Inferior parietal cortex (tissue), 1 donor: ENCODE data around the gene HOXA11.

Source experiments
- DNase-seq: peaks from one replicate; pipeline ENCODE4 v3.0.0-alpha.2; 2016; ENCODE audit errors: extremely low spot score

HOXA11 gene

DNA sequence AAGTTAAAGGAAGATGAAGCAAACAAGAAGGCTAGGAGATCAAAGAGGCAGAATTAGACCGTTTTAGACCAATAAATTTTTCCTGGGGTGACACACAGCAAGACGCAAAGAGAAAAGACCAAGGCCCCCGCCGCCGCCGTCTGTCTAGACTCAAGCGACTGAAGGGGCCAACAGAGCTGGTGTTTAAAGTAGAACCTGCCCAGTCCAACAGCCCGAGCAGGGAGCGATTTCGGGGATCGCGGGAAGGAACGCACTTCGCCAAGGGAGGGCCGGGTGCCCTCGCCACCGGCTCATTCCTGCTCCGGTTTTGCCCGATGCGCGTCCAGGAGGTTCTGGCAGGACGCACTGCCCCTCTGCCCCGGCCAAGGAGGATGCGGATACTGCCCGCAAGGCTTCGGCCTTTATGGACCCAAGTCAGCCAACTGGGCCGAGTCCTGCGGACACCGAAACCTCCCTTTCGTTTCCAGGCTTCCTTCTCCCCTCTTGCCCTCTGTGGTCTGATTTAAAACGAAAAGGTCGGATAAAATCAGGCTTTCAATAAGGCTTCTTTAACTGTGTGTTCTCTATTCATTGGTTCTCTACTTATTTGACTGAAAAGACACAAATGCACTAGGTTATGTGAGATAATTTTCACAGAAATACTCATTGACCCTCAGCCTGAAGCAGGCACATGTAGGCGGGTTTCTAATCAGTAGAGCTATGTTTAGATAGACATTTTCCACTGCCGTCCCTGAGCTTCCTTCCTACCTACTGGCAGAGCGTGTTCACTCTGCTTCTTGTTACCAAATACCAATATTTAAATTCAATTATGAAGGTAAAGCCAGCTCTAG lies 26.4 kb downstream of the HOXA11 start:
- no peak for DNase-seq

GRCh38 chr7:27157702-27158431 lies 27.2 kb downstream of the HOXA11 start:
- DNase-seq = no peak

- DNase-seq = no peak
Measured at GRCh38 chr7:27156916-27157701, 27.9 kb downstream of the HOXA11 start.

DNA sequence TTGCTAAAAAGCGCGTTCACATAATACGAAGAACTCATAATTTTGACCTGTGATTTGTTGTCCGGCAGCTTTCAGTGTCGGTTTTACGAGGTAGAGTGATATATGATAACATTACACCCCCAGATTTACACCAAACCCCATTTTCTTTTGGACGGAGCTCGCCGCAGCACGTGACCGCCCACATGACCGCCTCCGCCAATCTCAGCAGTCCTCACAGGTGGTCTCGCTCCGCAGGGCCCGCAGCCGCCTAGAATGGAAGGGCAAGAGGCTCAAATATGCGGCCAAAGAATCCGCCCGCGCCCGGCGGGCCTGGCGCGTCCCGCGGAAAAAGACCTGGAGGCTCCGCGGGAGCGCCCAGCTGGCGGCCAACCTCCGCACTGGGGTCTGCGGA lies 28.5 kb downstream of the HOXA11 start, which contains the start of gene HOXA7:
TSS of gene HOXA7 (minus strand) at position 168 of the 391 bp plus-strand sequence. CDS start at position 38, 130 bp downstream.
- no peak for DNase-seq

GRCh38 chr7:27155816-27156507 lies 29.1 kb downstream of the HOXA11 start:
- no peak for DNase-seq

GRCh38 chr7:27154901-27155815 lies 29.9 kb downstream of the HOXA11 start:
- DNase-seq = no peak

- no peak for DNase-seq
Measured at GRCh38 chr7:27154369-27154768, 30.7 kb downstream of the HOXA11 start.

GRCh38 chr7:27153526-27153925 lies 31.5 kb downstream of the HOXA11 start:
- no peak for DNase-seq

DNA sequence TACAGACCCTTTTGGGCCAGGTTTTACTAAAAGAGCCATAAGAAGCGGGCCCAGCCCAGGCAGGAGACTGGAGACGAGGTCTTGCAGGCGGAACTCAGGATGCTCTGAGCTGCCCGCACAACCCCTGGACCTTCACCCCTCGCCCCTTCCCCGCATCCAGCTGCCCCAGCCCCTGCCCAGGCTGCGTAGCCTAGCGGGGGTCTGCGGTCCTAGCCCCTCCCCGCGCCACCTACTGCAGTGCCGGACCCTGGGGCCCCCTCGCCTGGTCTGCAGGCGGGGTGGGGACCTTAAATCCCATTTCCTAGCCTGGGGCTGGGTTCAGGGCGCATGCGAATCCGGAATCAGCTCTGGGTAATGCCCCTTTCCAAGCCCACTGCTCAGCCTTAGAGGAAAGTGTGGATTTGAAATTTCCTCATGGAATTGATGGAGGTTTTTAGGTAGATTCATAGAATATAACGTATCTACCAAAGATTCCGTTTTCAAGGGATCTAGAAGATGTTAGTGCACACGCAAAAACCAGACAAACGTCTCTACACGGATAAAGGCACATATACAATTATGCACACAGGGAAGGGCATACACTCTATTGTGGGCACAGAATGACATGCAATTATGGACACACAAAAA lies 32.1 kb downstream of the HOXA11 start:
- DNase-seq = no peak

GRCh38 chr7:27151931-27152815 lies 32.9 kb downstream of the HOXA11 start, which contains the start of gene HOXA3:
TSS of gene HOXA3 (minus strand) at chr7:27152583. CDS start at chr7:27110640, 41,943 bp downstream.
- DNase-seq = no peak

- DNase-seq = no peak
Measured at GRCh38 chr7:27151341-27151930, 33.6 kb downstream of the HOXA11 start.

DNA sequence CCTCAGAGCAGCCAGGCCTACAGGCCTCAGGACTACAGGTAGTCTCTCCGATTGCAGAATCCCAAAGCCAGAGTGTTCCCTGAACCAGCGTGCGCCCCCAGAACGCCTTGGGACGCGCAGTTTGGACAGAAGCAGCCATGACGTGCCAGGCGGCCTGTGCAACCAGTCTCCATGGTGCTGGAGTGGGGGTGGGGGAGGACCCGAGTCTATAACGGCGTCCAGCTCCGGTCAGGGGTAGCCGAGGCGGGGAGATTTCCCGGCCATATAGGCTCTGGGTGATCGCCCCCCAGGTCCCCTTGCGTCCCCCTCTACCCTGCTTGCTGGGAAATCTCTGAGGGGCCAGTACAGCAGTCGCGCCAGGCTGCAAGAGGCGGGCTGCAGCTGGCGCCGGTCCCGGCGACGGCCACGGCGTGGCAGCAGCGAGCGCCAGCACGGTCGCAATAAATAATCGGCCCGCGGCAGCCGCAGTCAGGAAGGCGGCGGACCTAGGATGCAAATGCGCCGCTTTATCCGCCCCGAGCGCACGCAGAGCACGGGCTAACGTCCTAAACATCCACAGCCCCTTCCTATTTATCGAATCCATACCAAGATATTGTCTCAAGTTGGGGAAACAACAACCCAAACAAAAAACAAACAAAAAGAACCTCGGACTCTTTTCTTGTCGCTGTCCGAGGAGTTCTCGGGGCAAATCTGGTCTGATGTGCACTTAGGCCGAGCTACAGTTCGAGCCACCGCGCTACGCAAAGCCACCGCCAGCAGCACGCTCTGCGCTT lies 34.3 kb downstream of the HOXA11 start:
- no peak for DNase-seq

GRCh38 chr7:27149842-27150567 lies 35.0 kb downstream of the HOXA11 start:
- no peak for DNase-seq

DNA sequence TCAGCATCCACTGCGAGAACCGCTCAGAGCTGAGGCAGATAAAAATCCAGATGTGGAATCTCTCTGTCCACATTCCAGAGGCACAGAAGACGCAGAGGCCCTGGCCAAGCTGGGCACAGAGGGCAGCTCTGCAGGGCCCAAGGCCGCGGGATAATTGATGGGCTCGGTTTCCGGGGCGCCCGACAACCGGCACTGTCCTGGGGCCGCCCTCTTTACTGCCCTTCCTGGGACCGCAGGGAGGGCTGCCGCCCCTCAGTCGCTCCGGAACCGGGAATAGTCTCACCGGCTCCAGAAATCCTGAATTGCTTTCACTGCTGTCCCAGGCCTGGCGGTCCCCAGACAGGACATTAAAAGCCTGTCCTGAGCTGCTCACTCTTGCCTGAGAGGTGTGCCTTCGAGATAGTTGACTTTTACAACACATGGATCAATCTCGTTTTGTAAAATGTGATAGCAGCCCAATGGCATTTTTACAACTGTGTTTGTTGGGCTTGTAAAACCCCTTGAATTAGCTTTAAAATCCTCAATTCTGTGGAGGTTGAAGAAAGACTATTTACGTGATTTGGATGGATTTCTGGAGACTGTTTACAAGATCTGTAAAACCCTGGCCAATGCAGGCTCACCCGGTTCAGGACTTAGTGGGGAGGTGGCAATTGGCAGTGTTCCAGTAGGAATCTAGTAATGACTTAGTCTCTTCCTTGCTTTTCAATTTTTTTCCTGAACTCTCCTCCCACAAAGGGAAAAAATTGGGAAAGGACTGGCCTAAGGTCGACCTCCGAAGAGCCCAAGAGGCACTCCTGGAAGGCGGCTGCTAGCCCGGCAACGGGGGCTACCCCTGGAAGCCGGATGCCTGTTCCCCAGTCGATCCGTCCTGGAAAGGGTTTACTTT lies 36.0 kb downstream of the HOXA11 start:
- no peak for DNase-seq

DNA sequence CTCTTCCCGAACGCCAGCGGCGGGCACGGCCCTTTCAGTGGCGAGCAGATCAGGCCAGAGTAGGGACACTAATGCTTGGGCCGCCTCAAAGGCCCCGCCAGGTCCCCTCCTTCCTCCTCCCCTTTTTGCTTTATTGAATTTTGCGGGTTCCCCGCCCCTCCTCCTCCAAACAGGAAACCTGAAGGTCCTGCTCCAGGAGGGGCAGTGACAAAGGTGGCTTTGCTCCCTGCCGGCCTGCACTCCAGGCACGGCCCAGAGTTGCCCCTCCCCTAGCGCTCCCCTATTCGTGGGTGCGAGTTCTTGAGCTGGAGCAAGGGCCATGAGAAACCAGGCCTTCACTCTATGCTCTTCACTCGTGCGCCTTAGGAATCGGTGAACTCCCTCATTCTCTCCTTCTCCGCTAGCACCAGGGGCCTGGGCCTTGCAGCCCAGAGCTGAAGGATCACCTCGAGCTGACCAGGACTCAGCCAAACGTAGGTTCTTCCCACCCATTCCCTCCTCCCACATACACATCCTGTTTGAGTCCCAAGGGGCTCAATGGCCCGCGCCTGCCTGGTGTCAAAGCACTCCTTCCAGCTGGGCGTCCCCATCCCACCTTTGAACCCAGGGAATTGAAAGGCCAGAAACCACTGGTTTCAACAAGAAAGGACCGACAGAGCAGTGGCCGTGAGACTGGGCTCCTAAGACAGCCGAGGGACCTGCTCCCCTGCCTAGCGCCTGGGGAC lies 36.8 kb downstream of the HOXA11 start:
- DNase-seq = no peak
